ENCODE results near the gene DCP2. TPM values are rescaled to one million over a fixed set of nuclear protein-coding genes. Genes with fewer than 3 reads are reported as not detected.

The DCP2 gene
- polyA plus RNA-seq, 1 donor from 2014 or later: 26.2 TPM

DNA sequence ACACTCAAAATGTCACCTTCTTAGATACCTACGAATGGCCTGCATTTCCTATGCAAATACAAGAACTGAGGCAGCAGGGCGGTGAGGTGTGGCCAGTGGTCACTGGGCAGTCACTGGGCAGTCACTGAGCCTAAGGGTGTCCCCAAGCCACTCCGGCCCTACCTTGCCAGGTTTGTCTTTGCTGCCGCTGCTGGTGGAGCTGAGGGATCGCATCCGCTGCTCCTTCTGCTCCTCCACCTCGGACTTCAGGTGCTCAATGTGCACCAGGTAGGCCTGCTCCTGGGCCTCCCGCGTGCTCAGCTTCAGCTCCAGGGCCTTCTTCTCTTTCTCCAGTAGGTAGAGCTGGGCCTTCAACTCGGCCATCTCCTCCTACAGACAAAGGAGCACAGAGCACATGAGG lies 72.3 kb downstream of the DCP2 start:
- H3K9me2 ChIP-seq (ENCODE audit: insufficient read depth, low read length): no peaks in the 10 kb centered on the region
- H3K27ac ChIP-seq (ENCODE audit: low read length): no peak overlapping the region
- no peaks in the 10 kb centered on the region for H3F3A ChIP-seq (ENCODE audit: insufficient read depth, low read length, poor library complexity, severe bottlenecking)
- no peaks in the 10 kb centered on the region for H4K20me1 ChIP-seq (ENCODE audit: insufficient read depth)
- no peak overlapping the region for H2AFZ ChIP-seq (ENCODE audit: low read depth, low read length)
- no peak overlapping the region for H3K4me3 ChIP-seq (ENCODE audit: low read length)
- H3K27me3 ChIP-seq (ENCODE audit: insufficient read depth, low read depth, low read length): no peaks in the 10 kb centered on the region
- no peak overlapping the region for H3K9ac ChIP-seq (ENCODE audit: low read length)
- H3K9me3 ChIP-seq (ENCODE audit: low read length): no peaks in the 10 kb centered on the region
- TF ChIP-seq EZH2 (IDR thresholded peaks at IDR 0.05; ENCODE audit: borderline replicate concordance, insufficient read depth, low read length, poor library complexity, severe bottlenecking) (no peak), POLR2AphosphoS5 (IDR thresholded peaks at IDR 0.05) (no peak), RAD21 (conservative IDR thresholded peaks at IDR 0.05) (no peak), SMC3 (conservative IDR thresholded peaks at IDR 0.05; ENCODE audit: poor library complexity) (no peak), MXI1 (conservative IDR thresholded peaks at IDR 0.05; ENCODE audit: poor library complexity, severe bottlenecking) (no peak), TAF1 (IDR thresholded peaks at IDR 0.05; ENCODE audit: low read depth) (no peak), EP300 (conservative IDR thresholded peaks at IDR 0.05; ENCODE audit: poor library complexity, severe bottlenecking) (no peak)
- TF ChIP-seq, protein P1, sequence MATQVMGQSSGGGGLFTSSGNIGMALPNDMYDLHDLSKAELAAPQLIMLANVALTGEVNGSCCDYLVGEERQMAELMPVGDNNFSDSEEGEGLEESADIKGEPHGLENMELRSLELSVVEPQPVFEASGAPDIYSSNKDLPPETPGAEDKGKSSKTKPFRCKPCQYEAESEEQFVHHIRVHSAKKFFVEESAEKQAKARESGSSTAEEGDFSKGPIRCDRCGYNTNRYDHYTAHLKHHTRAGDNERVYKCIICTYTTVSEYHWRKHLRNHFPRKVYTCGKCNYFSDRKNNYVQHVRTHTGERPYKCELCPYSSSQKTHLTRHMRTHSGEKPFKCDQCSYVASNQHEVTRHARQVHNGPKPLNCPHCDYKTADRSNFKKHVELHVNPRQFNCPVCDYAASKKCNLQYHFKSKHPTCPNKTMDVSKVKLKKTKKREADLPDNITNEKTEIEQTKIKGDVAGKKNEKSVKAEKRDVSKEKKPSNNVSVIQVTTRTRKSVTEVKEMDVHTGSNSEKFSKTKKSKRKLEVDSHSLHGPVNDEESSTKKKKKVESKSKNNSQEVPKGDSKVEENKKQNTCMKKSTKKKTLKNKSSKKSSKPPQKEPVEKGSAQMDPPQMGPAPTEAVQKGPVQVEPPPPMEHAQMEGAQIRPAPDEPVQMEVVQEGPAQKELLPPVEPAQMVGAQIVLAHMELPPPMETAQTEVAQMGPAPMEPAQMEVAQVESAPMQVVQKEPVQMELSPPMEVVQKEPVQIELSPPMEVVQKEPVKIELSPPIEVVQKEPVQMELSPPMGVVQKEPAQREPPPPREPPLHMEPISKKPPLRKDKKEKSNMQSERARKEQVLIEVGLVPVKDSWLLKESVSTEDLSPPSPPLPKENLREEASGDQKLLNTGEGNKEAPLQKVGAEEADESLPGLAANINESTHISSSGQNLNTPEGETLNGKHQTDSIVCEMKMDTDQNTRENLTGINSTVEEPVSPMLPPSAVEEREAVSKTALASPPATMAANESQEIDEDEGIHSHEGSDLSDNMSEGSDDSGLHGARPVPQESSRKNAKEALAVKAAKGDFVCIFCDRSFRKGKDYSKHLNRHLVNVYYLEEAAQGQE (IDR thresholded peaks at IDR 0.05; ENCODE audit: borderline replicate concordance): no peak
- TF ChIP-seq, protein P2, sequence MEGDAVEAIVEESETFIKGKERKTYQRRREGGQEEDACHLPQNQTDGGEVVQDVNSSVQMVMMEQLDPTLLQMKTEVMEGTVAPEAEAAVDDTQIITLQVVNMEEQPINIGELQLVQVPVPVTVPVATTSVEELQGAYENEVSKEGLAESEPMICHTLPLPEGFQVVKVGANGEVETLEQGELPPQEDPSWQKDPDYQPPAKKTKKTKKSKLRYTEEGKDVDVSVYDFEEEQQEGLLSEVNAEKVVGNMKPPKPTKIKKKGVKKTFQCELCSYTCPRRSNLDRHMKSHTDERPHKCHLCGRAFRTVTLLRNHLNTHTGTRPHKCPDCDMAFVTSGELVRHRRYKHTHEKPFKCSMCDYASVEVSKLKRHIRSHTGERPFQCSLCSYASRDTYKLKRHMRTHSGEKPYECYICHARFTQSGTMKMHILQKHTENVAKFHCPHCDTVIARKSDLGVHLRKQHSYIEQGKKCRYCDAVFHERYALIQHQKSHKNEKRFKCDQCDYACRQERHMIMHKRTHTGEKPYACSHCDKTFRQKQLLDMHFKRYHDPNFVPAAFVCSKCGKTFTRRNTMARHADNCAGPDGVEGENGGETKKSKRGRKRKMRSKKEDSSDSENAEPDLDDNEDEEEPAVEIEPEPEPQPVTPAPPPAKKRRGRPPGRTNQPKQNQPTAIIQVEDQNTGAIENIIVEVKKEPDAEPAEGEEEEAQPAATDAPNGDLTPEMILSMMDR (IDR thresholded peaks at IDR 0.05; ENCODE audit: poor library complexity, severe bottlenecking): no peak
- H3K36me3 ChIP-seq (ENCODE audit: insufficient read depth, low read length): no peaks in the 10 kb centered on the region
- H3K79me2 ChIP-seq (replicated peaks; ENCODE audit: insufficient read depth, low read length): no peaks in the 10 kb centered on the region
- no peak overlapping the region for H3K4me2 ChIP-seq (ENCODE audit: low read length)

DNA sequence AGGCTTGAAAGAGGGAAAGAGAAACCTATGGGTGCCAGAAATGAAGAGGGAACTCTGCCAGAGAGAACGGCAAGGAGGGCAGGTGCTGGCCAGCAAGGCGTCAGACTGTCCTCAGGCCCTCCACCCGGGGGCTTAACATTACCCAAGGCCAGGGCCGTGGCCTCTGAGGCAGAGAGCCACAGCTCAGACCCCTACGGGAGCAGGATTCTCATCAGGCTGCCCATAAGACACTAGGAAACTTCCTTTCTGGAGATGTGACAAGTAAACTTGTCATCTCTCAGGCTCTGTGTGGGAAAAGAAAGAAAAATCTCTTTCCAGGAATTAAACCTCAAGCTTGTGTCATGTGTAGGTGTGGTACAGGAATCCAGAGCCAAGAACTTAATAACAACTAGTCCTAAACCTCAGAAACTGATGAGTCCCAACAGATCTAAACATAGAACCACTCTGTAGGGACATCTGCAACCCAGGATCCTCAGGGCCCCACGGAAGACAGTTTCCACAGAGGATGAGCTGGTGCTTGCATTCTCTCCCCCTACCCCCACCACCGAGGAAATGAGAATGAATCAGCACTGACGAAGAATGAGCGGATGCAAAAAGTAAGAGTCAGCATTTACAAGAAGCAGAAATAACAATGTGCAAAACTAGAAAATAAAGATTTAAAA lies 74.3 kb downstream of the DCP2 start:
- Histone ChIP-seq H3K4me3 (ENCODE audit: low read length) (no peak overlapping the region), H3K27me3 (ENCODE audit: insufficient read depth, low read depth, low read length) (no peaks in the 10 kb centered on the region), H3K9me2 (ENCODE audit: insufficient read depth, low read length) (no peaks in the 10 kb centered on the region), H2AFZ (ENCODE audit: low read depth, low read length) (no peak overlapping the region), H3K27ac (ENCODE audit: low read length) (no peak overlapping the region), H4K20me1 (ENCODE audit: insufficient read depth) (no peaks in the 10 kb centered on the region), H3K36me3 (ENCODE audit: insufficient read depth, low read length) (no peaks in the 10 kb centered on the region), H3K9me3 (ENCODE audit: low read length) (no peaks in the 10 kb centered on the region), H3K4me2 (ENCODE audit: low read length) (no peak overlapping the region), H3K9ac (ENCODE audit: low read length) (no peak overlapping the region), H3K79me2 (replicated peaks; ENCODE audit: insufficient read depth, low read length) (no peaks in the 10 kb centered on the region), H3F3A (ENCODE audit: insufficient read depth, low read length, poor library complexity, severe bottlenecking) (no peaks in the 10 kb centered on the region)
- no peak for TF ChIP-seq MXI1 (conservative IDR thresholded peaks at IDR 0.05; ENCODE audit: poor library complexity, severe bottlenecking)
- TF ChIP-seq TAF1 (IDR thresholded peaks at IDR 0.05; ENCODE audit: low read depth): no peak
- TF ChIP-seq POLR2AphosphoS5 (IDR thresholded peaks at IDR 0.05): no peak

All from neural cell (in vitro differentiated cells).